GM12878 (cell line): Measurements from ENCODE around the gene TIGD4. TPM values are rescaled to one million over a fixed set of nuclear protein-coding genes. Genes with fewer than 3 reads are reported as not detected.

Source experiments
- ATAC-seq: fragments of 200-7000 bp; cut with Tn5 transposase; 3 replicates; pipeline ENCODE4 v1.9.1; 2020; ENCODE audit warnings: mild to moderate bottlenecking, moderate library complexity
- BruUV-seq: library from RNA; stranded (reverse); fragments of 400-500 nt; replicated peaks from 2 replicates; lab custom pipeline; 2021; lab: Mats Ljungman, UMichigan
- CTCF ChIA-PET: fragments of 300-600 bp; sonication (Branson Sonifier 250); formaldehyde crosslinking; extraction: SDS; loops from one replicate; lab custom pipeline; 2021; ENCODE audit warnings: inconsistent platforms; lab: Yijun Ruan, JAX
- POLR2A ChIA-PET: fragments of 350-600 bp; formaldehyde crosslinking; extraction: SDS; loops from one replicate; lab custom pipeline; 2021; ENCODE audit warnings: inconsistent platforms; lab: Charles Lee
- RAD21 ChIA-PET: fragments of 300-600 bp; sonication (Branson Sonifier 250); formaldehyde crosslinking; loops from one replicate; lab custom pipeline; 2023; ENCODE audit warnings: antibody characterized with exemption; ENCODE audit not compliant: unreplicated experiment; lab: Charles Lee
- SMC1A ChIA-PET: fragments of 300-600 bp; sonication (Branson Sonifier 250); formaldehyde crosslinking; loops from one replicate; lab custom pipeline; 2023; ENCODE audit not compliant: unreplicated experiment, uncharacterized antibody; lab: Charles Lee
- DNase-seq: peaks from one replicate; pipeline ENCODE4 v3.0.0-alpha.2; 2011; ENCODE audit warnings: low read depth, low spot score
- FAIRE-seq: peaks from 3 replicates; lab custom pipeline; 2011; peaks lifted over from hg19 to GRCh38; lab: Jason Lieb, UNC
- H2AFZ ChIP-seq: 2 replicates; pipeline ENCODE4 v1.6.0; 2011; ENCODE audit warnings: low read depth, low read length, control low read depth; ENCODE audit not compliant: control insufficient read depth
- H3K27ac ChIP-seq: 2 replicates; pipeline ENCODE4 v1.5.1; 2011; ENCODE audit warnings: control low read depth; ENCODE audit not compliant: control insufficient read depth, insufficient read depth
- H3K27me3 ChIP-seq, 2 experiments: replicated peaks in 1 of 2; 2 replicates each; pipeline versions ENCODE4 v1.6.0 to v1.6.1; 2011; ENCODE audit warnings: low read length in 1 of 2; ENCODE audit not compliant: control insufficient read depth in 2 of 2, insufficient read depth in 2 of 2
- H3K36me3 ChIP-seq, 2 experiments: 2 replicates each; pipeline ENCODE4 v1.5.1; 2011; ENCODE audit warnings: low read length in 1 of 2; ENCODE audit not compliant: control insufficient read depth in 2 of 2, insufficient read depth in 2 of 2
- H3K4me1 ChIP-seq: 2 replicates; pipeline ENCODE4 v1.6.1; 2011; ENCODE audit warnings: mild to moderate bottlenecking, low read length, moderate library complexity, mixed read lengths; ENCODE audit not compliant: control insufficient read depth, insufficient read depth
- H3K4me2 ChIP-seq: 2 replicates; pipeline ENCODE4 v1.6.0; 2011; ENCODE audit warnings: control low read depth; ENCODE audit not compliant: control insufficient read depth, insufficient read depth
- H3K4me3 ChIP-seq: fragments of 200-600 bp; sonication (generic); 2 replicates; pipeline ENCODE4 v1.5.1; 2016
- H3K79me2 ChIP-seq: 2 replicates; pipeline ENCODE4 v1.6.0; 2011; ENCODE audit warnings: low read length; ENCODE audit not compliant: control insufficient read depth, insufficient read depth
- H3K9ac ChIP-seq: 2 replicates; pipeline ENCODE4 v1.8.0; 2011; ENCODE audit warnings: low read length, control low read depth, mixed read lengths; ENCODE audit not compliant: control insufficient read depth, insufficient read depth
- H3K9me3 ChIP-seq: replicated peaks from 3 replicates; pipeline ENCODE4 v1.5.1; 2011; ENCODE audit warnings: mild to moderate bottlenecking, low read length; ENCODE audit not compliant: control insufficient read depth, insufficient read depth
- H4K20me1 ChIP-seq: 2 replicates; pipeline ENCODE4 v1.6.0; 2011; ENCODE audit not compliant: control insufficient read depth, insufficient read depth
- BACH1 ChIP-seq: fragments of 450-650 bp; IDR thresholded peaks from 2 replicates; pipeline ENCODE4 v1.6.1; 2017; ENCODE audit warnings: mild to moderate bottlenecking, borderline replicate concordance
- BHLHE40 ChIP-seq, 2 experiments: fragments of 450-650 bp in 1 of 2; IDR thresholded peaks; 2 replicates each; pipeline ENCODE4 v1.6.1; 2011 to 2017; ENCODE audit warnings: low read depth in 2 of 2, borderline replicate concordance in 1 of 2, improper control_type of control experiment in 1 of 2, low read length in 1 of 2, mild to moderate bottlenecking in 1 of 2
- BMI1 ChIP-seq: fragments of 450-650 bp; IDR thresholded peaks from 2 replicates; pipeline ENCODE4 v1.6.1; 2016; ENCODE audit warnings: mild to moderate bottlenecking, moderate library complexity, borderline replicate concordance
- CBX5 ChIP-seq: sonication (generic); IDR thresholded peaks from 2 replicates; pipeline ENCODE4 v1.6.1; 2016; ENCODE audit warnings: low read depth, moderate library complexity, mild to moderate bottlenecking, inconsistent platforms
- CREB1 ChIP-seq: IDR thresholded peaks from 2 replicates; pipeline ENCODE4 v1.6.1; 2012; ENCODE audit warnings: low read depth, mild to moderate bottlenecking, inconsistent platforms
- IKZF2 ChIP-seq, 2 experiments: fragments of 450-650 bp; IDR thresholded peaks; 2 replicates each; pipeline ENCODE4 v1.6.1; 2017; ENCODE audit warnings: mild to moderate bottlenecking in 2 of 2, moderate library complexity in 2 of 2
- MXI1 ChIP-seq: fragments of 150-350 bp; IDR thresholded peaks from 2 replicates; pipeline ENCODE4 v1.6.1; 2011; ENCODE audit warnings: low read depth, mild to moderate bottlenecking, inconsistent platforms, low read length, improper control_type of control experiment
- NBN ChIP-seq: fragments of 450-650 bp; IDR thresholded peaks from 2 replicates; pipeline ENCODE4 v1.6.1; 2016
- NR2F1 ChIP-seq: fragments of 450-650 bp; conservative IDR thresholded peaks from 2 replicates; pipeline ENCODE4 v1.6.1; 2017; ENCODE audit warnings: mild to moderate bottlenecking
- NRF1 ChIP-seq: conservative IDR thresholded peaks from 2 replicates; pipeline ENCODE4 v1.6.1; 2011; ENCODE audit warnings: mild to moderate bottlenecking, low read depth, low read length, improper control_type of control experiment
- PAX8 ChIP-seq: fragments of 450-650 bp; IDR thresholded peaks from 2 replicates; pipeline ENCODE4 v1.6.1; 2017; ENCODE audit warnings: mild to moderate bottlenecking, moderate library complexity
- RFX5 ChIP-seq: IDR thresholded peaks from 2 replicates; pipeline ENCODE4 v1.6.1; 2011; ENCODE audit warnings: low read depth, low read length, improper control_type of control experiment
- YY1 ChIP-seq: IDR thresholded peaks from 2 replicates; pipeline ENCODE4 v1.6.1; 2011; ENCODE audit warnings: low read depth, mild to moderate bottlenecking, low read length
- WGBS: methylation state at CpG from one replicate; pipeline ENCODE4 v1.1.6; 2016; ENCODE audit warnings: low lambda C conversion rate; ENCODE audit not compliant: insufficient replicate concordance, insufficient coverage; ENCODE audit errors: missing lambda C conversion rate; 5-methylcytosine and 5-hydroxymethylcytosine counted together
- in situ Hi-C: fragments of 300-500 bp; cut with MboI; formaldehyde crosslinking; loops from 9 replicates; pipeline ENCODE4 v1.14.3; 2018; ENCODE audit warnings: mixed read lengths
- intact Hi-C: fragments of 100-400 bp; cut with micrococcal nuclease; formaldehyde crosslinking; loops from one replicate; pipeline ENCODE4 v1.14.2; 2022; ENCODE audit not compliant: unreplicated experiment
- polyA plus RNA-seq, 11 experiments: library from polyadenylated mRNA; depleted of rRNA in 4 of 11; unstranded in 6 of 11; stranded (reverse) in 5 of 11; fragments of >200 nt; fragmentation: Nextera tagmentation in 4 of 11; fragmentation: Illumina TruSeq in 1 of 11; extraction: Ambion mirVana in 4 of 11; extraction: Trizol in 1 of 11; gene quantifications; 1 replicate in 1 of 11; 2 replicates in 10 of 11; pipeline versions ENCODE4 v1.2.1 to v1.2.3, GENCODE V29; 2011 to 2016; ENCODE audit warnings: inconsistent platforms in 2 of 11, missing spikeins in 2 of 11, low read depth in 1 of 11
- total RNA-seq, 4 experiments: library from RNA; depleted of rRNA in 3 of 4; stranded (reverse); fragments of >200 nt in 3 of 4; fragmentation: Illumina TruSeq in 1 of 4; extraction: Trizol in 1 of 4; gene quantifications; 2 replicates each; pipeline versions ENCODE4 v1.2.1 to v1.2.3, GENCODE V29; 2013 to 2021
- TF ChIP-seq, protein P1 (sequence below): IDR thresholded peaks from 2 replicates; pipeline ENCODE4 v1.6.1; 2012; ENCODE audit warnings: low read depth, low read length, improper control_type of control experiment
- TF ChIP-seq, protein P2 (sequence below): fragments of 450-650 bp; IDR thresholded peaks from 2 replicates; pipeline ENCODE4 v1.6.1; 2014; ENCODE audit warnings: mild to moderate bottlenecking
- TF ChIP-seq, protein P3 (sequence below): IDR thresholded peaks from 2 replicates; pipeline ENCODE4 v1.6.1; 2011; ENCODE audit warnings: low read depth, mild to moderate bottlenecking, low read length, moderate library complexity, borderline replicate concordance; ENCODE audit errors: extremely low read depth

The TIGD4 gene
- total and polyA plus RNA-seq, 10 of the 15 experiments (the other 5 are each of a cell fraction or from before 2014, with no cell fraction given), result 0.20 to 1.6 (median 0.48) TPM

DNA sequence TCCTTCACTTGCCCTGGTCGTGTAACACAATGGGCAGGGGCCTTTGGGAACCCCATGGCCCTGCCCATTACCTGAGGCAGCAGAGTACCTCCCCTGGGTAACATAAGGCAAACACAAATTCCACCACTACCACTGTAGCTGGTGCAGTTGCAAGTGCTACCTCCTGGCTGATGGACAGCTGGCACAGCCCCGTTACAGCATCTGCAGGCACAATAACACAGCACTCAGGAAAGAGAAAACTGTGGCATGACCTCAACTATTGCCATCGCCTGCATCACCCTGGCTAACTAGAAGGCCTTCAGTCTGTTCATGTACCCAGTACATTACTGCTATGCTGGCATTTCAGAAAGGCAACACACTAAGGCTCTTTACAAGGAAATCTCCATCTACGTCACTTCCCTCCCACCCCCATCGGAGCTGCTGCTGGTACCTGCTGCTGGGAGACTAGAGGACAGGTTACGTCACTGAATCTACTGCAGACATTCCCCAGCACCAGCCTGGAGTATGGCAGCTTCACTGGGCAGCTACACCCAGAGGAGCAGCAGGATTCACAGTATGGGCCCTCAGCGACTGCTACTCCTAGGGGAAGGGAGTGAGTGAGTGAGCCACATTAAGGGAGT, 39.6 kb upstream of the TIGD4 start:
- Histone ChIP-seq H3K27ac (no peak overlapping the region), H3K79me2 (no peaks in the 10 kb centered on the region), H3K36me3 (peaks cover 0 to 3% of the 10 kb centered on the region in 2 experiments; a peak in 2 of 4 replicates), H3K4me1 (no peaks in the 10 kb centered on the region), H3K4me3 (no peak overlapping the region), H3K9me3 (peaks cover 7% of the 10 kb centered on the region; the same call in 2 of the 3 replicates), H3K9ac (no peak overlapping the region), H4K20me1 (no peaks in the 10 kb centered on the region), H2AFZ (no peak overlapping the region), H3K4me2 (no peak overlapping the region), H3K27me3 (no peaks in the 10 kb centered on the region)
- no TSS peak for BruUV-seq
- ChIA-PET SMC1A (interaction anchor here (1.2 to 1.5 kb wide), 2 partner anchors 9 to 25 kb away, joined by 4 read pairs; no protein-coding TSS in a partner anchor), POLR2A (no interaction called here), CTCF (no interaction called here), RAD21 (interaction anchor here (1.6 kb wide), 1 partner anchor 40 kb away, joined by 4 read pairs; no protein-coding TSS in a partner anchor)
- TF ChIP-seq RFX5, result no peak
- no peak for TF ChIP-seq PAX8
- TF ChIP-seq BACH1, result no peak
- no peak for TF ChIP-seq CREB1
- TF ChIP-seq NRF1, result no peak
- TF ChIP-seq, protein P1, sequence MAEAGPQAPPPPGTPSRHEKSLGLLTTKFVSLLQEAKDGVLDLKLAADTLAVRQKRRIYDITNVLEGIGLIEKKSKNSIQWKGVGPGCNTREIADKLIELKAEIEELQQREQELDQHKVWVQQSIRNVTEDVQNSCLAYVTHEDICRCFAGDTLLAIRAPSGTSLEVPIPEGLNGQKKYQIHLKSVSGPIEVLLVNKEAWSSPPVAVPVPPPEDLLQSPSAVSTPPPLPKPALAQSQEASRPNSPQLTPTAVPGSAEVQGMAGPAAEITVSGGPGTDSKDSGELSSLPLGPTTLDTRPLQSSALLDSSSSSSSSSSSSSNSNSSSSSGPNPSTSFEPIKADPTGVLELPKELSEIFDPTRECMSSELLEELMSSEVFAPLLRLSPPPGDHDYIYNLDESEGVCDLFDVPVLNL, result no peak
- TF ChIP-seq, protein P2, sequence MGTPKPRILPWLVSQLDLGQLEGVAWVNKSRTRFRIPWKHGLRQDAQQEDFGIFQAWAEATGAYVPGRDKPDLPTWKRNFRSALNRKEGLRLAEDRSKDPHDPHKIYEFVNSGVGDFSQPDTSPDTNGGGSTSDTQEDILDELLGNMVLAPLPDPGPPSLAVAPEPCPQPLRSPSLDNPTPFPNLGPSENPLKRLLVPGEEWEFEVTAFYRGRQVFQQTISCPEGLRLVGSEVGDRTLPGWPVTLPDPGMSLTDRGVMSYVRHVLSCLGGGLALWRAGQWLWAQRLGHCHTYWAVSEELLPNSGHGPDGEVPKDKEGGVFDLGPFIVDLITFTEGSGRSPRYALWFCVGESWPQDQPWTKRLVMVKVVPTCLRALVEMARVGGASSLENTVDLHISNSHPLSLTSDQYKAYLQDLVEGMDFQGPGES, result no peak
- no peak for TF ChIP-seq IKZF2 (IDR thresholded peaks at IDR 0.05)
- TF ChIP-seq CBX5, result no peak
- TF ChIP-seq YY1, result no peak
- TF ChIP-seq, protein P3, sequence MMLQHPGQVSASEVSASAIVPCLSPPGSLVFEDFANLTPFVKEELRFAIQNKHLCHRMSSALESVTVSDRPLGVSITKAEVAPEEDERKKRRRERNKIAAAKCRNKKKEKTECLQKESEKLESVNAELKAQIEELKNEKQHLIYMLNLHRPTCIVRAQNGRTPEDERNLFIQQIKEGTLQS, result no peak
- no peak for TF ChIP-seq NBN
- no peak for TF ChIP-seq NR2F1
- no peak for TF ChIP-seq BMI1
- no peak for TF ChIP-seq BHLHE40 (IDR thresholded peaks at IDR 0.05; ENCODE audit: borderline replicate concordance in 1 of 2, low read depth in 2 of 2, low read length in 1 of 2)
- TF ChIP-seq MXI1, result no peak
- in situ Hi-C loops (no loop called here), intact Hi-C loops (no loop called here)
- no peak for FAIRE-seq
- DNase-seq, result no peak
- ATAC-seq, result no peak
- WGBS, result over 99% methylated on average over 7 of the region's 7 CpGs
